ENCODE results near the gene CCDC15.

- TF ChIP-seq, protein P1, sequence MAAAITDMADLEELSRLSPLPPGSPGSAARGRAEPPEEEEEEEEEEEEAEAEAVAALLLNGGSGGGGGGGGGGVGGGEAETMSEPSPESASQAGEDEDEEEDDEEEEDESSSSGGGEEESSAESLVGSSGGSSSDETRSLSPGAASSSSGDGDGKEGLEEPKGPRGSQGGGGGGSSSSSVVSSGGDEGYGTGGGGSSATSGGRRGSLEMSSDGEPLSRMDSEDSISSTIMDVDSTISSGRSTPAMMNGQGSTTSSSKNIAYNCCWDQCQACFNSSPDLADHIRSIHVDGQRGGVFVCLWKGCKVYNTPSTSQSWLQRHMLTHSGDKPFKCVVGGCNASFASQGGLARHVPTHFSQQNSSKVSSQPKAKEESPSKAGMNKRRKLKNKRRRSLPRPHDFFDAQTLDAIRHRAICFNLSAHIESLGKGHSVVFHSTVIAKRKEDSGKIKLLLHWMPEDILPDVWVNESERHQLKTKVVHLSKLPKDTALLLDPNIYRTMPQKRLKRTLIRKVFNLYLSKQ (tag by site-specific recombination; IDR thresholded peaks at IDR 0.05; ENCODE audit: borderline replicate concordance): no peak
- TF ChIP-seq, protein P2, sequence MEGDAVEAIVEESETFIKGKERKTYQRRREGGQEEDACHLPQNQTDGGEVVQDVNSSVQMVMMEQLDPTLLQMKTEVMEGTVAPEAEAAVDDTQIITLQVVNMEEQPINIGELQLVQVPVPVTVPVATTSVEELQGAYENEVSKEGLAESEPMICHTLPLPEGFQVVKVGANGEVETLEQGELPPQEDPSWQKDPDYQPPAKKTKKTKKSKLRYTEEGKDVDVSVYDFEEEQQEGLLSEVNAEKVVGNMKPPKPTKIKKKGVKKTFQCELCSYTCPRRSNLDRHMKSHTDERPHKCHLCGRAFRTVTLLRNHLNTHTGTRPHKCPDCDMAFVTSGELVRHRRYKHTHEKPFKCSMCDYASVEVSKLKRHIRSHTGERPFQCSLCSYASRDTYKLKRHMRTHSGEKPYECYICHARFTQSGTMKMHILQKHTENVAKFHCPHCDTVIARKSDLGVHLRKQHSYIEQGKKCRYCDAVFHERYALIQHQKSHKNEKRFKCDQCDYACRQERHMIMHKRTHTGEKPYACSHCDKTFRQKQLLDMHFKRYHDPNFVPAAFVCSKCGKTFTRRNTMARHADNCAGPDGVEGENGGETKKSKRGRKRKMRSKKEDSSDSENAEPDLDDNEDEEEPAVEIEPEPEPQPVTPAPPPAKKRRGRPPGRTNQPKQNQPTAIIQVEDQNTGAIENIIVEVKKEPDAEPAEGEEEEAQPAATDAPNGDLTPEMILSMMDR (tag by site-specific recombination; IDR thresholded peaks at IDR 0.05): no peak
- no peak for TF ChIP-seq ZNF791 (tag by site-specific recombination; IDR thresholded peaks at IDR 0.05)
- no peak for TF ChIP-seq ZNF600 (tag by site-specific recombination; IDR thresholded peaks at IDR 0.05)
- no peak for TF ChIP-seq ZNF664 (tag by site-specific recombination; IDR thresholded peaks at IDR 0.05)
- no peak for TF ChIP-seq ZBTB17 (tag by site-specific recombination; IDR thresholded peaks at IDR 0.05)
- no peak for TF ChIP-seq YY1 (tag by site-specific recombination; IDR thresholded peaks at IDR 0.05)
Observed at GRCh38 chr11:124918950-124919349, 35.1 kb upstream of the CCDC15 start, which contains the start of gene HEPN1.

All from HEK293 (cell line).